GM18526 (cell line): ENCODE results near the gene NTN5.

ENCODE experiments used
- POLR2A ChIP-seq: IDR thresholded peaks from 3 replicates; pipeline ENCODE4 v1.6.1; 2011; ENCODE audit not compliant: insufficient read length; ENCODE audit errors: extremely low read depth

NTN5 gene

GRCh38 chr19:48708471-48708870 lies 35.7 kb upstream of the NTN5 start:
- no peak for TF ChIP-seq POLR2A

GRCh38 chr19:48705431-48705830 lies 32.6 kb upstream of the NTN5 start:
- no peak for TF ChIP-seq POLR2A

DNA sequence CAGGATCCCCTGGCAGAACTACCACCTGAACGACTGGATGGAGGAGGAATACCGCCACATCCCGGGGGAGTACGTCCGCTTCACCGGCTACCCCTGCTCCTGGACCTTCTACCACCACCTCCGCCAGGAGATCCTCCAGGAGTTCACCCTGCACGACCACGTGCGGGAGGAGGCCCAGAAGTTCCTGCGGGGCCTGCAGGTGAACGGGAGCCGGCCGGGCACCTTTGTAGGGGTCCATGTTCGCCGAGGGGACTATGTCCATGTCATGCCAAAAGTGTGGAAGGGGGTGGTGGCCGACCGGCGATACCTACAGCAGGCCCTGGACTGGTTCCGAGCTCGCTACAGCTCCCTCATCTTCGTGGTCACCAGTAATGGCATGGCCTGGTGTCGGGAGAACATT lies 30.5 kb upstream of the NTN5 start:
- no peak for TF ChIP-seq POLR2A

GRCh38 chr19:48702701-48703100 lies 29.9 kb upstream of the NTN5 start:
- TF ChIP-seq POLR2A = no peak

- no peak for TF ChIP-seq POLR2A
Measured at GRCh38 chr19:48698046-48698445, 25.2 kb upstream of the NTN5 start.

DNA sequence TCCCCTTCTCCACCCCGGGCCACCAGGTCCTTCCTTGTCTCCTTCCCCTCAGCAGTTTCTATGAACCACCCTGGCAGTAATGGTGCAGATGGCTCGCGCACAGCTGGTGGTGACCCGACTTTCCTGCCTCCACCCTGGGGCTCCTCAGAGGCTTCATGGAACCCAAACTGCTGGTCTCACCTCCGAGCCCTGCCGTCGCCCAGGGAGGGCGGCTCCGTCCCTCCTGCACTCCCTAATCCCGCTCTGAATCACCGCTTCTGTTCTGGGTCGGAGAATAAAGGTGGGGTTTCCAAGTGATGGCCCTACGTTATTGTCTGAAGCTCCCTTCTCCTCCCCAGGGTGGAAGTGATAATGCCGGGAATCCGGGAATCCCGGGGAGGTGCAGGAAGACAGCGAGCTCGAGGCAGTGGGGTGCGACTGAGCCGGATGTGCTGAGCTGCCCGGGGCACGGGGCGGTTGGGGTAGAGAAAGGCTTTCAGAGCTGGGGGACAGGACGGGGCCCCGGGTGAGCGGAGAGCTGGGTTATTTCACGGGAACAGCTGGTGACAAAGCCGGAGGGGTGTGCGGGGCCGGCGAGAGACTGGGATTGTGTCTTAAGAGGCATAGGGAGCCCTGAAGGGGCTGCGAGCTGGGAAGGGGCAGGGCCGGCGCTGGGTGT lies 23.7 kb upstream of the NTN5 start:
- TF ChIP-seq POLR2A = no peak

GRCh38 chr19:48695743-48696352 lies 23.0 kb upstream of the NTN5 start, which contains the start of gene FUT2:
Gene FUT2 (plus strand): TSS chr19:48695971. CDS start chr19:48702957, 6,986 bp downstream.
- no peak for TF ChIP-seq POLR2A

DNA sequence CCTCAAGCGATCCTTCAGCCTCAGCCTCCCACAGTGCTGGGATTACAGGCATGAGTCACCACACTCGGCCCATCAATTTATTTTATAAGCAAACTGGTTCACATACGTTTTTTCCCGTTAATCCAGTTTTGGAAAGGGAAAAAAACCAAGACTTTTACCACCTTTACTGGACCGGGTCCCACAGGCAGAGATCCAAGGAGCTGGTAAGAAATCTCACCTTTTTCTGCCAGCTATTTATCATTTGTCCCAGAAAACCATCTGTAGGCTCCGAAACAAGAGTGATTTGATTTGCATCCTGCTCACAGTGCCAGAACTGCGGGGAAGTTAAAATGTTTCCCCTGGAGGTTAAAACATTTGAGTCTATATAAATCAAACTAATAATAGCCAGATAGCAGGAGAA lies 16.6 kb upstream of the NTN5 start:
- no peak for TF ChIP-seq POLR2A

- no peak for TF ChIP-seq POLR2A
Measured at GRCh38 chr19:48687776-48688175, 15.0 kb upstream of the NTN5 start.

- TF ChIP-seq POLR2A = no peak
Measured at GRCh38 chr19:48686088-48686487, 13.3 kb upstream of the NTN5 start.

DNA sequence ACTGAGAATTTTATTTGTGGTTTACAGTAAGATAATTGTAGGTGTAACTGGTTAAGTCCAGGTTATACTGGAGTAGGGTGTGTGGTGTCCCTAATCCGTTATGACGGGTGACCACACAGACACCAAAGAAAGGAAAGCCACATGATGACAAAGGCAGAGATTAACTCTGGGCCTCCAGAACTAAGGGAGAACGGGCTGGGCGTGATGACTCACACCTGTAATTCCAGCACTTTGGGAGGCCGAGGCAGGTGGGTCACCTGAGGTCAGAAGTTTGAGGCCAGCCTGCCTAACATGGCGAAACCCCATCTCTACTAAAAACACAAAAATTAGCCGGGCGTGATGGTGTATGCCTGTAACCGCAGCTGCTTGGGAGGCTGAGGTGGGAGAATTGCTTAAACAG lies 12.8 kb upstream of the NTN5 start:
- TF ChIP-seq POLR2A = no peak

GRCh38 chr19:48683349-48683748 lies 10.5 kb upstream of the NTN5 start:
- no peak for TF ChIP-seq POLR2A

GRCh38 chr19:48681127-48681470 lies 8.3 kb upstream of the NTN5 start:
- TF ChIP-seq POLR2A = no peak

DNA sequence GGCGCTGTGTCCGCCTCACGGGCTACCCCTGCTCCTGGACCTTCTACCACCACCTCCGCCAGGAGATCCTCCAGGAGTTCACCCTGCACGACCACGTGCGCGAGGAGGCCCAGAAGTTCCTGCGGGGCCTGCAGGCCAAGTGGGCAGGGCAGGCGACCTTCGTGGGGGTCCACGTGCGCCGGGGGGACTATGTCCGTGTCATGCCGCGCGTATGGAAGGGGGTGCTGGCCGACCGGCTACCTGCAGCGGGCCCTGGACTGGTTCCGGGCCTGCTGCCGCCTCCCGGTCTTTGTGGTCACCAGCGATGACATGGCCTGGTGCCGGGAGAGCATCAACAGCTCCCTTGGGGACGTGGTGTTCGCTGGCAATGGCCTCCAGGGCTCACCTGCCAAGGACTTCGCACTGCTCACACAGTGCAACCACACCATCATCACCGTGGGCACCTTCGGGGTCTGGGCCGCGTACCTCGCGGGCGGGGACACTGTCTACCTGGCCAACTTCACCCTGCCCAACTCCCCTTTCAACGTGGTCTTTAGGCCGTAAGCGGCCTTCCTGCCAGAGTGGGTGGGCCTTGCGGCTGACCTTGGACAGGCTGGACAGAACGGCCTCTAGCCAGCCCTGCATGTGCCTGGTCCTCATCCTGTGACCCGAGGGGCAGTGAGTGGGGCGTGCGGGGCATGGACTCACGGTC lies 7.8 kb upstream of the NTN5 start:
- TF ChIP-seq POLR2A = no peak

GRCh38 chr19:48678201-48678600 lies 5.4 kb upstream of the NTN5 start:
- no peak for TF ChIP-seq POLR2A

GRCh38 chr19:48676887-48677286 lies 4.1 kb upstream of the NTN5 start:
- no peak for TF ChIP-seq POLR2A

DNA sequence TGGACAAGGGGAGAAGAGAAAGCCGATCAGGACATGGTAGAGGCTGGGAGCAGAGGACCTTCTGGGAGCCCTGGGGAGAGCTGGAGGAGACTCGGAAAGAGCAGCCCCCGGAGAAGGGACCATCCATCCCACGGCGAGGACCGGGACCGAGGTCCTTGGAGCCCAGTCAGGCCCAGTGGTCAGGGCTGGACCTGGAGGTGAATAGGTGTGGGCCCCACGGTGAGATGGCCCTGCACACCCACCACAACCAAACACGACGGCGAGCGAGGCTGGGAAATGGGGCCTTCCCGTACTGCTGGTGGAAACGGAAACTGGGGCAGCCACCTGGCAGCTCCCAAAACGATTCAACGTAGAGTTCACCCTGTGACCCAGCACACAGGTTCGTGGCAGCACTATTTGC lies 3.7 kb upstream of the NTN5 start:
- no peak for TF ChIP-seq POLR2A
